Suppressor macrophage treated with lipopolysaccharide for 4 hours (primary cell): Measurements from ENCODE around the gene ZDBF2.
"Not testable (repeated sequence)": the region's sequence is repeated elsewhere in the genome, so short reads cannot be mapped to it uniquely, and the experiment has no call there.

ENCODE experiments used
- DNase-seq: peaks from one replicate; pipeline ENCODE4 v3.0.0-alpha.2; 2020

ZDBF2 gene

GRCh38 chr2:206324869-206325268, 50.4 kb downstream of the ZDBF2 start:
- no peak for DNase-seq

GRCh38 chr2:206328974-206329373, 54.5 kb downstream of the ZDBF2 start:
- DNase-seq, result no peak

- DNase-seq, result no peak
These were observed 62.4 kb downstream of the ZDBF2 start for GRCh38 chr2:206336861-206337260.

- no peak for DNase-seq
These were observed 63.5 kb downstream of the ZDBF2 start for GRCh38 chr2:206337956-206338355.

- no peak for DNase-seq
These were observed 66.9 kb downstream of the ZDBF2 start for GRCh38 chr2:206341396-206341795.

GRCh38 chr2:206343144-206343543, 68.7 kb downstream of the ZDBF2 start:
- DNase-seq, result no peak

GRCh38 chr2:206343816-206344215, 69.4 kb downstream of the ZDBF2 start:
- DNase-seq, result no peak

GRCh38 chr2:206345606-206346005, 71.1 kb downstream of the ZDBF2 start:
- no peak for DNase-seq

GRCh38 chr2:206349375-206349774, 74.9 kb downstream of the ZDBF2 start:
- no peak for DNase-seq

GRCh38 chr2:206352571-206352970, 78.1 kb downstream of the ZDBF2 start:
- no peak for DNase-seq

GRCh38 chr2:206353685-206354084, 79.2 kb downstream of the ZDBF2 start:
- DNase-seq, result no peak

GRCh38 chr2:206354129-206354528, 79.7 kb downstream of the ZDBF2 start:
- no peak for DNase-seq

GRCh38 chr2:206356840-206357239, 82.4 kb downstream of the ZDBF2 start:
- DNase-seq, result not testable (repeated sequence)

GRCh38 chr2:206360840-206361239, 86.4 kb downstream of the ZDBF2 start:
- not testable (repeated sequence) for DNase-seq

- peak; percentile 2 for DNase-seq
These were observed 87.1 kb downstream of the ZDBF2 start for GRCh38 chr2:206361407-206362045.
